Vagina (tissue), 2 donors: Measurements from ENCODE around the gene CCDC88A. TPM values are rescaled to one million over a fixed set of nuclear protein-coding genes. Genes with fewer than 3 reads are reported as not detected.

Source experiments
- DNase-seq, 2 donors: peaks; one replicate each; pipeline ENCODE4 v3.0.0-alpha.2; 2017; ENCODE audit errors: extremely low spot score in 2 of 2
- H3K27ac ChIP-seq: fragments of 200-600 bp; sonication (generic); one replicate; pipeline ENCODE4 v1.5.1; 2019
- H3K27me3 ChIP-seq: fragments of 200-600 bp; sonication (generic); one replicate; pipeline ENCODE4 v1.5.1; 2019
- H3K36me3 ChIP-seq, 2 donors: fragments of 200-600 bp; sonication (generic); one replicate each; pipeline ENCODE4 v1.5.1; 2017 to 2019
- H3K4me1 ChIP-seq: fragments of 200-600 bp; sonication (generic); one replicate; pipeline ENCODE4 v1.5.1; 2019
- H3K4me3 ChIP-seq, 2 donors: fragments of 200-600 bp; sonication (generic); 1 replicate in 1 of 2; 2 replicates in 1 of 2; pipeline ENCODE4 v1.5.1; 2016 to 2019
- H3K9me3 ChIP-seq: fragments of 200-600 bp; sonication (generic); one replicate; pipeline ENCODE4 v1.5.1; 2019
- CTCF ChIP-seq, 3 experiments: fragments of 450-650 bp in 2 of 3; fragments of 200-600 bp in 1 of 3; sonication (generic) in 1 of 3; IDR thresholded peaks; one replicate each; pipeline ENCODE4 v1.5.1; 2017 to 2019; ENCODE audit warnings: antibody characterized with exemption in 3 of 3, mild to moderate bottlenecking in 2 of 3, moderate library complexity in 2 of 3
- POLR2A ChIP-seq, 2 donors: fragments of 450-650 bp; IDR thresholded peaks; one replicate each; pipeline ENCODE4 v1.6.1; 2017; ENCODE audit warnings: antibody characterized with exemption in 2 of 2, mild to moderate bottlenecking in 2 of 2, moderate library complexity in 2 of 2
- POLR2AphosphoS5 ChIP-seq, 2 donors: sonication (generic); formaldehyde crosslinking; IDR thresholded peaks; one replicate each; pipeline ENCODE4 v1.9.0; 2017; ENCODE audit warnings: antibody characterized with exemption in 2 of 2, mild to moderate bottlenecking in 2 of 2, low read depth in 1 of 2; ENCODE audit not compliant: insufficient read depth in 1 of 2
- intact Hi-C: fragments of 100-400 bp; cut with DNase I; formaldehyde crosslinking; loops from one replicate; pipeline ENCODE4 v1.15.1; 2023
- total RNA-seq: library from RNA; depleted of rRNA; stranded (reverse); fragments of >200 nt; gene quantifications from one replicate; pipeline ENCODE4 v1.2.3, GENCODE V29; 2016

Gene CCDC88A
- total RNA-seq, 1 donor from 2014 or later = 34.9 TPM

- Histone ChIP-seq H3K9me3 (no peaks in the 10 kb centered on the region), H3K27me3 (no peaks in the 10 kb centered on the region), H3K4me1 (no peaks in the 10 kb centered on the region), H3K4me3 (no peak overlapping the region), H3K36me3 (no peaks in the 10 kb centered on the region), H3K27ac (no peak overlapping the region)
- TF ChIP-seq CTCF (IDR thresholded peaks at IDR 0.05) = no peak
- DNase-seq = no peak
- intact Hi-C loops = no loop called here
Measured at GRCh38 chr2:55441280-55441892, 21.7 kb upstream of the CCDC88A start.

- intact Hi-C loops = no loop called here
- H3K36me3 ChIP-seq = no peaks in the 10 kb centered on the region
- H3K9me3 ChIP-seq = no peaks in the 10 kb centered on the region
- no peaks in the 10 kb centered on the region for H3K4me1 ChIP-seq
- H3K4me3 ChIP-seq = no peak overlapping the region
- DNase-seq = no peak
- no peak for TF ChIP-seq POLR2A (IDR thresholded peaks at IDR 0.05)
- no peak for TF ChIP-seq CTCF (IDR thresholded peaks at IDR 0.05)
- no peak for TF ChIP-seq POLR2AphosphoS5 (IDR thresholded peaks at IDR 0.05; ENCODE audit: insufficient read depth in 1 of 2, low read depth in 1 of 2)
- H3K27ac ChIP-seq = no peak overlapping the region
- H3K27me3 ChIP-seq = no peaks in the 10 kb centered on the region
Measured at GRCh38 chr2:55439101-55439397, 19.4 kb upstream of the CCDC88A start.

DNA sequence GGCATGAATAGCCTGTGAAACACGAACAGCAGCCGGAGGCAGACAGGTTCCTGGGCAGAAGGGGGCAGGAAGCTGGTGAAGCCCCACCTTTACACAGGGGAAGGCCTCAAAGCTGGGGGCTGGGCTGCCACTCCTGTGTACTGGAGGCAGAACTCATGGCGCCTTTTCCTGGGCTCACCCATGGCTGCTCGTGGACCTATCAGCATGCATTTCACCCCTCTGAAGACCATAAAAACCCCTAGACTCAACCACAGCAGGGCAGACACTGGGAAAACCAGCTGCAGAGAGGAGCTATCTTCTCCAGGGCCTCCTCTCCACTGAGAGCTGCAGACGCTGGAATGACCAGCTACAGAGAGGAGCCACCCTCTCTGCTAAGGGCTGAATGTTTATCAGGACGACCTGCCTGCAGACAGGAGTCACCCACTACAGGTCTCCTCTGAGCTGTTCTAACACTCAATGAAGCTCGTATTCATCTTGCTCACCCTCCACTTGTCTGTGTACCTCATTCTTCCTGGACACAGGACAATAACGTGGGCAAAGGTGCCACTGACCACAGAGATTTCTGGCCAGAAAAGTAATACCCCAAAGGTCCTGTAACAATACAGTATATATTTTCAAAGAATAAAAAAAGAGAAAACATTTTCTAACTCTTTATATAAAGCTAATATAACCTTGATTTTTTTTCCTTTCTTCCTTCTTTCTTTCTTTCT lies 18.9 kb upstream of the CCDC88A start:
- DNase-seq = no peak
- Histone ChIP-seq H3K4me3 (no peak overlapping the region), H3K27me3 (no peaks in the 10 kb centered on the region), H3K27ac (no peak overlapping the region), H3K36me3 (no peaks in the 10 kb centered on the region), H3K9me3 (no peaks in the 10 kb centered on the region), H3K4me1 (no peaks in the 10 kb centered on the region)
- intact Hi-C loops = no loop called here
- TF ChIP-seq POLR2AphosphoS5 (IDR thresholded peaks at IDR 0.05; ENCODE audit: insufficient read depth in 1 of 2, low read depth in 1 of 2) = no peak
- no peak for TF ChIP-seq CTCF (IDR thresholded peaks at IDR 0.05)
- no peak for TF ChIP-seq POLR2A (IDR thresholded peaks at IDR 0.05)

GRCh38 chr2:55437515-55438390 lies 18.1 kb upstream of the CCDC88A start:
- Histone ChIP-seq H3K9me3 (no peaks in the 10 kb centered on the region), H3K36me3 (no peaks in the 10 kb centered on the region), H3K27ac (no peak overlapping the region), H3K27me3 (no peaks in the 10 kb centered on the region), H3K4me3 (no peak overlapping the region), H3K4me1 (no peaks in the 10 kb centered on the region)
- TF ChIP-seq POLR2A (IDR thresholded peaks at IDR 0.05) (no peak), POLR2AphosphoS5 (IDR thresholded peaks at IDR 0.05; ENCODE audit: insufficient read depth in 1 of 2, low read depth in 1 of 2) (no peak), CTCF (IDR thresholded peaks at IDR 0.05) (no peak)
- intact Hi-C loops = no loop called here
- DNase-seq = no peak
